HG02884 (cell line): ENCODE measurements around the gene AOPEP.

Experiments
- ATAC-seq: cut with Tn5 transposase; IDR thresholded peaks from one replicate; pipeline ENCODE4 v1.9.1; 2021; ENCODE audit warnings: mild to moderate bottlenecking, moderate library complexity; ENCODE audit not compliant: unreplicated experiment

AOPEP gene

DNA sequence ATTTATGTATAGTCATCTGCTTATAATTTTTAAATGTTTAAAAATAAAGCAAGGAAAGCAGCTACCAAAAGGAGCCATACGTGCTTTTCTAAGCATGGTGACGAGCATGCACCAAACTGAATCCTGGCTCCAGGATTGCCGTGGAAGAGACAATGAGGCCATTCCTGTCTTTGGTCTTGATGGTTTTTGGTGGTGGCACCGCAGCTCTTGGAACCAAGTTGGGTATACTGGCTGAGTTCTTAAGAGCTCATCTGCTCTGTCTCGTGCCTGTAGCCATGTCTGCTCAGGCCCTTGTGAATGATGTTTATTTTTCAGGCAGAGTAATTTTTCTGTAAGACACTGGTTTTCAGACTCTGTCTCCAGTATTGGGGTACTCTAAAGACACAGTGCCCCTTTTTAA, 345.0 kb downstream of the AOPEP start:
- ATAC-seq = no peak

DNA sequence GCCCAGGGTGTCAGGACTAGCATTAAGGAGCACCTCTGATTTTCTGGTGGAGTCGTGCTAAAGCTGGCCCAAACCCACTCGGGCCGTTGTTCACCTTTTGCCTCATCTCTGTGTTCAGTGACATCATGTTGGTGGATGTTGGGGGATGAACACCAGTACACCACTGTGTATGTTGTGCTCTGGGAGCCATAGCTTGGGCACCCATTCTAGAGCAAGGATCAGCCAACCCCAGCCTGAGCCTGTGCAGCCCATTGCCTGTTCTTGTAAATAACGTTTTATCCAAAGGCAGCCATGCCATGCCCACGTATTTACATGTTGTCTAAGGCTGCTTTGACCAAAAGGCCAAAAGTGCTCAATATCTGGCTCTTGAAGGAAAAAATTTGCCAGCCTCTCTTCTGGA, 345.4 kb downstream of the AOPEP start:
- ATAC-seq = no peak

DNA sequence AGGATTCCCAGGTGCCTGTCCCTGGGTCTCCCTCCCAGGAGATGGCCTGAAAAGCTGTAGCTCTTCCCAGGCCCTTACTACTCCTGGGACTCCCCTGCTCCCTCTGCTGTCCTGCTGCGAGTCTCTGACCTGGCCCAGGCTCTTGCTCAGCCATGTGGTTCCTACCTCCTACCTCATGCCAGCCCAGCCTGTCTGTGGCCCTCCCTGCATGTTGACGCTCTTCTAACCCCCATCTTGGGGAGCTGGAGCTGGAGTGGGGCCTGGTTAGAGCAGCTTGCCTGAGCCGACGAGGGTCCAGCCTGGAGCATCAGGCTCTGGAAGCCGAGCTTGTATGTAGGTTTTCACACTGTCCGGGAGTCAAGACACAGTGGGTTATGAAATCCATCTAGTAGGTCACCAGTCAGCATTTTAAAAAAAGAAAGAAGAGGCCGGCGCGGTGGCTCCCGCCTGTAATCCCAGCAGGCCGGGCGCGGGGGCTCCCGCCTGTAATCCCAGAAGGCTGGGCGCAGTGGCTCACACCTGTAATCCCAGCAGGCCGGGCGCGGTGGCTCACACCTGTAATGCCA, 346.6 kb downstream of the AOPEP start:
- no peak for ATAC-seq

DNA sequence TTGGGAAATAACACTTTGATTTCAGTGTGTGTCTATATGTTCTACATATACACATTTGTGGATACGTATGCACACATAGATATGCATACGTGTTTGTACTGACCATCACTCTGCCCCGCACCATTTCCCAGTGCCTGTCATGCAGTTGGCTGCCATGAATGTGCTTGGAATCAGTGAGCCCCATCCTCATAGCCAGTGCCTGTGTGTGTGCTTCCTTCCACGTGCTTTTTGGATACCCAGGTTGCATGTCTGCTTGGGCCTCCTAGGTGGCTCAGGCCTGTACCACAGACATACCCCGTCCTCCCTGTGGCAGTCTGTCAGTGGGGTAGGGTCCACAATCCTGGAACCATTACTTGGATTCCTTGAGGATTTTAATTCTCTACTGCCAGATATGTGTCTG, 347.4 kb downstream of the AOPEP start:
- ATAC-seq = no peak

DNA sequence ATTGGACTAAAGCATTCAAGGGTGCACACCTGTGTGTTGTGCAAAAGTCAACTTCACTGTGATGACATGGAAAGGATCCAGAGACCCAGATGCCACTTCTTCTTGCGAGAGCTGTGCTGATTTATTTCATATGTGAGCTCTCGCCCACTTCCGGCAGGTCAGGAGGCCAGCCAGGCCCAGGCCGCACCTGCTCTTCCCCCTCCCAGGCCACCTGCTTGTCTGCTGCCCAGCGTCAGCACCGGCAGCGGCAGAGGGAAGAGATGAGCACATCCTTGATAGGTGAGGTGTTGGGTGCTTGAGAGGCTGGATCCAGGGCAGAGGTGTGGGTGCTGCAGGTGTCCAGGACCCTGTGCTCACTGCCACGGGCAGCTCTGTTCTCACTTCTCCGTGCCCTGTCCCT, 348.1 kb downstream of the AOPEP start:
- ATAC-seq = no peak

DNA sequence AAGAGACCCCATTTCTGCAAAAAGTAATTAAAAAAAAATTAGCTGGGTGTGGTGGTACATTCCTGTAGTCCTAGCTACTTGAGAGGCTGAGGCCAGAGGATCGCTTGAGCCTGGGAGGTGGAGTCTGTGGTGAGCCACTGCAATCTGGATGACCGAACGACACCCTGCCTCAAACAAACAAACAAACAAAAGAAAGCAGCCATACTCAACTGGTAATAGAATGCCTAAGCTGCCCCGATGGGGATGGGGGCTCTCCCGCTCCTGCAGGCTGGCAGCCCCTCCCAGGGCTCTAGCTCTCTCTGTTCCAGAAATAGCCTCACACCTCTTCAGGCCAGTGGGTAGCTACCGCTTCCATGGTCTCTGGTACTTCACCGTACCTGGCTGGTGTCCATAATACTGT, 349.2 kb downstream of the AOPEP start:
- no peak for ATAC-seq

DNA sequence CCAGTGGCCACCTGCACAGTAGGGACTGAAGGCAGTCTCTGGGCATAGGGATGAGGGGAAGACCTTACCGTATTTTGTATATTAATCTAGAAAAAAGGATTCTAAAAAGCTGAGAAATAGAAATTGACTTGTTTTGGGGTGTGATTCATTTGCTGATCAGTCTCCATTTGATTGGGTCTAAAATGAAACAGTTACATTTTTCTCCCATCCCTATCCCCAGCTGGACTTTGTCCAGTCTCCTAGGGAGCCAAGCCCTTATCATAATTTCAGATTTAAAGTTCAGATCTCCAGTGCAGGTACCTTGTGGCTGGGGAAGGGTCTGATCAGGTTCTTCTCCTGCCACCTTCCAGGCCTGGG, 350.2 kb downstream of the AOPEP start:
- ATAC-seq = no peak

DNA sequence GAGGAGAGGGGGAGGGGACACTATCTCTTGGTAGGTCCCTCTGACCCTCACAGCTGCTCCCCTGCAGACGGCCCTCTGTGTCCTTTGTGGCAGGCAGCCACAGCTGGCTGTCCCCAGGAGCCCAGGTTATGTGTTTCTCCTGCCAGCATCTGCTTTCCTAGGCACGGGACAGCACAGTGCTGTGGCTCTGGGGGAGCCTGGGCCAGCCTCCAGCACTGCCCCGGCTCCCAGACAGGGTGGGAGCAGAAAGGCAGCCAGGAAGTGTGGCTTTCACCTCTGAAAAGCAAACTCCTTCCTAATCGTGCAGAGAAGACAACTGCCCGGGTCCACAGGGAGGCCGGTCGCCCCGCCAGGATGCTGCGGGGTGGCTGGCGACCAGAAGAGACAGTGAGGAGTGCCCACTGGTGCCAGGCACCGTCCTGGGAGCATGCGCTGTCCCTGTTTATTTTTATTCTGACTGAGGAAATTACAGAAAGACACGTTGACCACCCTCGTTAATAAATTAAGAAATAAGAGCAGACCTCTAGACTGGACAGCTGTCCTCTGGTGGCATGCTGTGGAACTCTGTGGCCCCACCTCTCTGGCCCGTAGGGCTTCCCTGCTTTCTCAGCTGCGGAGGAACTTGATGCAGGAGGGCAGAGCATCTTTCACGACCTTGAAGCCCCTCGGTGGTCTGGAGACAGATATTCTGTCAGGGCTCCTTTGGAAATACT, 350.7 kb downstream of the AOPEP start:
- ATAC-seq = no peak

DNA sequence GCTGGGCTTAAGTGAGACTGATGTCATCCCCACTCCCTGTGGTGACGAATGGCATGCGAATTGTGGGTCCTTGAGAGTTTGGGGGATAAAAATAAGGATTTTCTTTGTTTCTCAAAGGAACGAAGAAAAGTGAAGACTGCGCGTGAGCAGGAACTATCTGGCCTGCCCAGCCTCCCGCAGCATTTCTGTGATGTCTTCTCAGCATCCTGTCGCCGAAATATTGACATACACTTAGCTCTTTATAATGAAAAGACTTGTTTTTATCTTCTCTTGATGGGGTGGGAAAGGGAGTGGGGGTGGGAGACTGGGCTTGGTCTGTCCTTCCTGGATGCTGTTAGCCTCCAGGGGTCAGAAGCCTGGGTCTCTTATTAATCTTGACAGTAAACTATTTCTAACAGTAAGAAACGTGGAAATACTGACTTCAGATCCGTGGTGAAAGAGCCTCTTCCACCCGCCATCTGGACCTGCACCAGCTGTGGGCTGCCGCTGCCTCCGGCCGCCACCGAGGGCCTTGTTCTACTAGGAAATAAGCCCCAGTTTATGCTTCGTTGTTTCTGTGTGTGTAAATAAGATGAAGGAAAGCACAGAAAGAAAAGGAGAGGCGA, 351.4 kb downstream of the AOPEP start:
- ATAC-seq = no peak

DNA sequence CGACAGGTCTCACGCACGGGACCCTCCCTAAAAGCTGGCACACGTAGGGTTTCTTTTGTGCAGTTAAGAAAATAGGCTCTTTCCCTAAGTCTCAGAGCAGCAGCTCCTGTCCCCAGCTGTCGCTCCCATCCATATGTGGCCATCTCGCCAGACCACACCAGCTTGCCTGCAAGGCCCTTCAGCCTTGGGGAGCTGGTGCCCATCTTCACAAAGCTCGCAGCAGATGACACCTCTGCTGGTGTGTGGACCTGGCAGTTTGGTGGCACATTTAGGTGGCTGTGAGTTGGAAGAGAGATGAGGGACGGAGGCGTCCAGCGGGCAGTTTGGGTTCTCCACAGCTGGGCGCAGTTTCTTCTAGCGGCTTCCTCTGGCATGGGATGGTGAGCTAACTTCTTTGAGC, 352.0 kb downstream of the AOPEP start:
- ATAC-seq = no peak

DNA sequence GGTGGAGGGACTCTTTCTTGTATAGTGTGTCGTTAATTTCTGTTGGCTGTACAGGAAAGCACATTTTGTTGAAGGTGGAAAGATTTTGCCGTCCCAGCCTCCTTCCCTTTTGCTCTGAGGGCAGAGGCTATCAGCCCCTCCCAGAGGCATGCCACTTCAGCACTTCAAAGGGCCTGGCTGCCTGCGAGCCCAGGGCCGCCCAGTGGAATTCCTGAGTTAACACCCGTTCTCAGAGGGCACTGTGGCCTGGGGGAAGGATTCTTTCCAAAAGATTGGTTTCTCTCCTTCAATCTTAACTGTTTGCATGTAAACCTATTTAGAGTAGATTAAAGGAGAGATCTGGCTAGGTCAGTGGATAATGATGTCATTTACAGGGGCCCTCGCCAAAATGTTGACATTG, 352.4 kb downstream of the AOPEP start:
- no peak for ATAC-seq

DNA sequence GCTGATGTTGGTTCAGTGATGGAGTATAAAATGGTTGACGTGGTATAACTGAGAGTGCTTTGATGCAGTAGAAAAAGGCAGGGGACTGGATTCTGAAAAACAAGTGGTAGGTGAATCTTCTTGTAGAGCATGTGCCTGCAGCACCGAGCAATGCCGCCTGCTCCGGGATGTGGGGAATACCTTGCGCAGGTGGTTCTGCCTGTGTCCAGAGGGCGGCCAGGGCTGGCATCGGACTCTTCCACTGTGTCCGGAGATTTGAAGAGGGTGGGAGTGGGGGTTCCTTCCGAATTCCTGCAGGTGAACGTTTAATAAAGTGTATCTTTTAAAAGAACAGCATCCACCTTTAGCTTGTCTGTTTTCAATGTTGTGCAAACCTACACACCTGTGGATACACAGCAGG, 353.0 kb downstream of the AOPEP start:
- ATAC-seq = no peak

DNA sequence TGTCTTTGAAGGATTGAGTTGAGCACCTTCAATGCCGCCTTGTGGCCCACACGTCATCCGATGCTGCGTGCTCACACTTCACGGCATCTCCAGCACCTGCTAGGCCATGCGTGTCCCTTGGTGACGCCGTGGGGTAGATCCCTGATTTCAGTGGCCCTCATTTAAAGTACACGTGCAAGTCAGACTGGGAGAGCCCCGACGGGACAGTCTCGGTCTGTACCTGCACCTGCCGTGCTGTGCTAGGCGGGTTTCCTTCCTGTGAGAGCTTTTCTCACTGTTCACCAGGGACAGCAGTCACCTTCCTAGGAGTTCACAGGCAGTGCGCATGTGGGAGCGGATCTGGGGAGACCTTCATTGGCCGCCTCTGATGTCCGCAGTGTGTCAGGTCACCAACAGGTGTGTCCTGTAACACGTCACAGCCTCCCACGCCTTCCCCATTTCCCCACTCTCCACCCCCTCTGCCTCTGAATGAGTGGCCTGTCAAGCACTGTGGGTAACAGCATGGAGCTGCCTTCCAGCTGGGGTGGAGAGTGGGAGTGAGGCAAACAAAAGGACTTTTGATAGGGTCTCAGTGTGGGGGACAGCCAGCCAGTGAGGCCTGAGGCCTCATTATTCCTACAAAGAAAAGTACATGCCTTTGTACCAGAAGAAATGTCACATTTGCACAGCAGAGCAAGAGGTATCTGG, 354.6 kb downstream of the AOPEP start:
- ATAC-seq = no peak

DNA sequence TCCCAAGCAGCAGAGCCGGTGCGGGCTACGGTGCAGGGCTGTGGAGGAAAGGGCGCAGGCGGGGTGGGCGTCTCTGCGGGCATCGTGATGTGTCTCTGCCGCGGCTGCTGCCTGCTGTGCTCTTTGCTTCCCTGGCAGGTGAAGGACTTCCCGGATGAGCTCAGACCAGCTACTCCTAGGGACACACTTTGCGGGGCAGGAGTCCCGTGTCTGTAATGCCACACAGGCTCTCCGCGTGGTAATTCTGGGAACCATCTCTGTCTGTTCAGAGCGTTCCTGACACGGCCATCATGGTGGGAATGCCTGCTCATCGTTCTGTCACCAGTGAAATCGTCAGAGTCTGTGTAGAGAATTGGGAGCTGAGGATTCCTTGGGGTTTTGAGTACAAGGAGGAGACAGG, 355.5 kb downstream of the AOPEP start:
- no peak for ATAC-seq

DNA sequence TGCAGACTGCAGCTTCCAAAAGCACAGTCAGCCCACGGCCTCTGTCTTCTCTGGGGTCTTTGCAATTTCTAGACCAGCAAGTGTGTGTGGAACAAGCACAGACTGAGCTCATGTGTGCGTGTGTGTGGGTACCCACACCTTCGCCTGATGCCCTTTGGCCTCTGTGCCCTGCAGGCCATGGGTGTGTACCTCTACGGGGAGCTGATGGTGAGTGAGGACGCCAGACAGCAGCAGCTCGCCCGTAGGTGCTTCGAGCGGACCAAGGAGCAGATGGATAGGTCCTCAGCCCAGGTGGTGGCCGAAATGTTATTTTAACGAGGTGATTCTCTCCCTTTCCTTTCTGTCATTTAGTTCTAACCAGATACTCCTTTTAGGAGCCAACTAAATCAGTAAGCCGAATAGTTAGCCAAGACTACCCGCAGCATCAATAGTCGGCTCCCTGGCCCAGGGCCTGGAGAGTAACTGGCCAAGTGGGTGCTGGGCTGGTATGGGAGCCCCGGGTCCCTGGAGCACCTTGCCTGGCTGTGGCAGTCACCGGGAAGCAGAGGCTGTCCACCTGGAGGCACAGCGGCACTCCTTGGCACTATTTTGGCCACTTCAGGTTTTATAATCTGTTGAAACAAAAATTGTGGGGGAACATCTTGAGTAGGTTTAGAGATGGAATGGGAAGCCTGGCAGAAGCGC, 356.0 kb downstream of the AOPEP start:
- ATAC-seq = no peak

DNA sequence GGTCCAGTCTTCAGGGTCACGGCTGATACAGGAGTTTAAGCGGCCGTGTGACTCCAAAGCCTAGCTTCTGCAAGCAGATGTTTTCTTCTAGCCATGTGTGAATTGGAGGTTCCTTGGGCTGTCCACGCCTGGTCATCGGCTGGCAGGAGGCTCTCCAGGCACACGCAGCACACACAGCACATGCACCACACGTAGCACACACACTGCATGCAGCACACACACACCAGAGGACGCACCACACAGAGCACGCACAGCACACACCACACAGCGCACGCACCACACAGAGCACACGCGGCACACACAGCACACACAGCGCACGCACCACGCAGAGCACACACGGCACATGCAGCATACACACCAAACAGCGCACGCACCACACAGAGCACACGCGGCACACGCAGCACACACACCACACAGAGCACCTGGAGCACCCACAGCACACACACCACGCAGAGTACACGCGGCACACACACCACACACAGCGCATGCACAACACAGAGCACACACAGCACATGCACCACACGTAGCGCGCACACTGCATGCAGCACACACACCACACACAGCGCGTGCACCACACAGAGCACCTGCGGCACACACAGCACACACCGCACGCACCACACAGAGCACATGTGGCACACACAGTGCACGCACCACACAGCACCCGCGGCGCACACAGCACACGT, 356.7 kb downstream of the AOPEP start:
- no peak for ATAC-seq

DNA sequence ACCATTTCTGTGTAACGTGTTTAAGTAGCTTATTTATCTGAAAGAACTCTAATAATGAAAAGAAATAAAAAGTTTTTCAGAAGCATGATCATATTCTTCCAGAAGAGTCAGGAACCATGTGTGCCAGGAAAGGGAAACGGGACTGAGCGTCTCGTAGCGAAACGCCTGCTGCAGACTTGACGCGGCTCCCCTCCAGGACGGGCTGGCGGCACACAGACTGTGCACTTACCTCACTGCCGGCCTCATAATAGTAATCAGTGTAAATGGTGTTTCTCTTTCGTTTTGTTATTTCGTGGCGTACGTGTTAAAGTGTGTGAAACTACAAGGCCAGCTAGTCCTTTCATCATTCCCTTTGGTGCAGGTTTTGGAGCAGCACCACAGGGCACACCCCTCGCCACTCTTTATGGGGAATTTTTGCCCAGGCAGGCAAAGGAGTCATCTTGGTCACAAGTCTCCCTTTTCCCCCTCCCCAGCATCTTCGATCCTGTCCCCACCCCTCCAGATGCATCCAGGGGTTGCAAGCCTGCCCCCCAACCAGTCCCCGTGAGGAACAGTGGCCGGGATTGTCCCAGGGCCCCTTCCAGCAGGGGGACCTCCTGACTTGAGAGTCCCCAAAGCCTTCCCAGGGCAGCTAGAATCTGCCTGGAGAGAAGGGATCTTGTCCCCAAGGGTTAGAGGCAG, 357.9 kb downstream of the AOPEP start:
- ATAC-seq = no peak

DNA sequence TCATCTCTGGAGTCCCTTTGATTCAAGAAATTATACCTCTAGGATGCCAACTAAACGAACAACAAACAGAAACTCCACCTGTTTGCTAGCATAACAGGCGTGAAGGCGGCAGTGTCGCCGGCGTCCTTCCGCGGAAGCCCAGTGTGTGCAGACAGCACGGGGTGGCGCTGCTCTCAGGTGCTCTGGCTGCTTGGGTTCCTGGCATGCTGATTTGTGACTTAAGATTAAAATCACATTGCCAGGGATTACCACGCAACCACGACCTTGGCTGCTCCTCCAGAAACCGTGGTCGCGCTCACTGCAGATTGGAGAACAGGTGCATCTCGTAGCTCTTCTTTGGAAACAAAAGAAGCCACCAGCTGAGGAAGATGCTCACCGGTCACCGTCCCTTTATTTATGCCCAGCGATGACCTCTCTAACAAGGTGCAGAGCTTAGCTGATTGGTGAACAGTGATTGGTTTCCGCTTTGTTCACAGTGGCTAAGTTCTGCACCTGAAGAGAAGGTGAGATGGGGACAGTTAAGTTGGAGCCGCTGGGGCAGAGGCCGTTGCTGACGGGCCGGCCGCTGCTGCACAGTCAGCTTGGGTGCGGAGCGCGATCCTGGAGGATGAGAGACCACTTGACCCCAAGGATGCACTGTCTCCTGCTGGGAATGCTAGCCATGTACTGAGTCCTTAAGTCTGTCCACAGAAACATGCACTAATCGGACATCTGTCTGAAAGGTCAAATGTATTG, 358.7 kb downstream of the AOPEP start:
- no peak for ATAC-seq

DNA sequence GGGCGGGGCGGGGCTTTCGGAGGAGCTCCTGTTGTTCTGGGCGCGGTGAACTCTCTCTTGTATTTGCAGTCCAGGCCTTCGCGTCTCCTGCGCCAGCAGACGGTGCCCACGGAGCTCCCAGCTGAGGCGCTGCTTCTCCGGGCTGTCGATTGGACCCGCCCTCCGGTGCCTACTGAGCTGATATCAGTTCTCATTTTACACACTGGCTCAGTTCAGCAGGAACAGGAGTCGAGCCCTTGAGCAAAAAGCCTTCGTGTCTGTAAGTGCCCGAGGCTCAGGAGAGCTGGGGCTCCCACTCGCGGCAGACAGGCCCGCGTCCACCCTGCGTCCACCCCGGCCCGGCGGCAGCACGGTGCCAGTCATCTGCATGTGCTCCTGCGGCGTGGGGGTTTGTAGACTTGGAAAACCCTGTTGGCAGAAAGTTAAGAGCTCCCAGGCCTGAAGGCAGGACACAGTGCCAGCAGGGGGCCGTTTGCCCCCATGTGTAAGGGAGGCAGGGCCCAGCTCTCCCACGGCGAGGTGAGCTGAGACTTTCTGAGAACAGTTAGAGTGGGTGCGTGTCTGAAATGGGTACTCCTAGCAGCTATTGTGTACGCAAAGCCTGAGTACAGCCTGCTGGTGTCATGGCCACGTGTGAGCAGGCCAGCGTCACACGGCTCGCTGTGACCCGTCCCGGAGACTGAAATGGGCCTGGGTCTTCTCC, 359.5 kb downstream of the AOPEP start:
- no peak for ATAC-seq
